Measurements from ENCODE around the gene IFIT2.
"Not testable (repeated sequence)": the region's sequence is repeated elsewhere in the genome, so short reads cannot be mapped to it uniquely, and the experiment has no call there.

The IFIT2 gene

DNA sequence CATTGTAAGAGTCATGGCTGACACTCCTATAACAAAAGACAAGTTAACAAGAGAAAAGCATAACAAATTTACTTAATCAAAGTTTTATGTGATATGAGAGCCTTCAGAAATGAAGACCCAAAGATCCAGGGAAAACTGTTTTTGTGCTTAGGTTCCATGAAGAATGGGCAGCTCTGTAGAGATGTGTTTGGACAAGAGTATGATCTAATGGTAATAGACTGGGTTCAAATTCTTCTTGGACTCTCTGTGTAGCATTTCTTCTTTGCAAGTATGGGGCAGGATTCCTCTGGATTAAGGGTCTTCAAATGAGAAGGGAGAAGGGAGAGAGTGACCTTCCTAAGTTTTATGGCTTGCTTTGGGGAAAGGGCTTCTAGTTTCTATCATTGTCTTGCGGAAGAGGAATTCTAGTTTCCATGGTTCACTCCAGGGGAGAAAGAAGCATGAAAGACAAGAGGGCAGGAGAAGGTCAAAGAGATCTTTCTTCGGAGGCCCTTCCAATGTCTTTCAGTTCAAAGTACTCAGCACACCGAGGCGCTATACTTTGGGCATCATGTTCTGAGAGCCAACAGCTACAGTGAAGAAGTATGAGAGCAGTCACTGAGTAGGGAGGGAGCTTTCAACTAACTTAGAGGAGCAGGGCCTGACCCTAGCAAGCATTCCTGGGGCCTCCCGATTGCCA, 41.4 kb downstream of the IFIT2 start:
- DNase-seq, result no peak

DNA sequence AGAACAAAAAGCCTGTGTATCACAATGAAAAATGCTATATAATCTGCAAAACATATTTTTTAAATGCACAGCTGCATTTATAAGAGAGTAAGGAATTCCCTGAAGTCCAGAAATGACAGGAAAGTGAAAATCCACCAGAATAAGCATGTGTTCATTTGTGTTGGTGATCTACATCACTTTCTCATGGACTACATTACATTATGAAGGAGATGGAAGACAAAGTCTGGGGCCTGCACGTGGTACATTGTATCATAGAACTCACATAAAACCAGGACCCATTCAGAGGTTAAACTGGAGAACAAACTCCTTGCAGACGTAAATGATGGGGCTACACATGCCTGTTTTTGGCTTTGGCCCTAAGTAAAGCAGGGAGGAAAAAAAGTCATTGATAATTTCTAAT, 42.3 kb downstream of the IFIT2 start:
- no peak for DNase-seq

DNA sequence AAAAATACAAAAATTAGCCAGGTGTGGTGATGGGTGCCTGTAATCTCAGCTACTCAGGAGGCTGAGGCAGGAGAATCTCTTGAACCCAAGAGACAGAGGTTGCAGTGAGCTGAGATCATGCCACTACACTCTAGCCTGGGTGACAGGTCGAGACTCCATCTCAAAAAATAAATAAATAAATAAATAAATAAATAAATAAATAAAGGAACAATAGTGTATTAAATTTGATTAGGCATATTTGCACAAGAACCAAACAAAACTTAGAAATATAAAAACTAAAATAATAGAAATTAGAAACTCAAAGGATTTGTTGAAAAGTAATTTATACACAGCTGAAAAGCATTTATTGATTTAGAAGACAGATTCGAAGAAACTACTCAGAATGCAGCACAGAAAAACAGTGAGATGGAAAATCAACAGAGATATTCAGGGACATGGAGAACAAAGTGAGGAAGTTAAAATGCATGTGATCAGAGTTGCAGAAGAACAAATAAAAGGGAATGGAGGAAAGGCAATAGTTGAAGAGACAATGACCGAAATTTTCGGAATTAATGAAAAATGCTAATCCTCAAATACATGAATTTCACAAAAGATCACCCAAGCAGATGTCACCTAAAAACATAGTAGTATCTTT, 43.6 kb downstream of the IFIT2 start:
- DNase-seq, result no peak

DNA sequence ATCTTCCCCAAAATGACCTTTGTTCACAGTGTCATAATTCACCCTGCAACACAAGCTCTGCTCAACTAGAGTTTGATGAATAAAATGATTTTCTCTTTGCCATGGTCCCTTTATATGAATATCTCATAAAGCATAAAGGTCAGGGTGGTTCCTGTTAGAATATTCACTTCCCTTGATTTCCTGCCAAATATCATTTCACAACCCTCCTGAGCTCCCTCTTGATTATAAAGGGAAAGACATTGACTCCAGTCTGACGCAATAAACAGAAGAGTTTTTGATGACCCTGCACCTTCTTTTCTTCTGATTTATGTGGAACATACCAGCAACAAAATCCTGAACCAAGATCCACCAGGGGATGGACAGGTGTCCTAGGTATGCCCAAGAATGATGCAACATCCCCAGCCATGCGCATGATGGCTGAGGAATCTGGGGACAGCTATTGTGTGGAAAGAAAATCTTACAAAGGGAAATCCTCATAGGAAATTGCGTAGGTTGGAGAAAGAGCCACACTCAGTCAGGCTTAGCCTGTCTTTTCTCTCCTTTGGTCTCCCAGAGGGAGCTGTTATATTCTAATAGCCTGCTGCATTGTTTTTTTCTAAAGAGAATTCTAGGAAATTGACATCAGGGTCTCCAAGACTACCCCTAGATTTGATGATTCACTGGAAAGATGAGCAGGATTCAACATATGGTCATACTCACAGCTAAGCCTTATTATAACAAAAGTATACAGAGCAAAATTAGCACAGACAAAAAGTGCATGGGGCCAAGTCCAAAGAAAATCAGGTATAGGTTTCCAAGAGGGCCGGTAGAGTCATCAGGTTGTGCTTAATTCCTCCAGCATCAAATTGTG, 44.8 kb downstream of the IFIT2 start:
- no peak for DNase-seq

DNA sequence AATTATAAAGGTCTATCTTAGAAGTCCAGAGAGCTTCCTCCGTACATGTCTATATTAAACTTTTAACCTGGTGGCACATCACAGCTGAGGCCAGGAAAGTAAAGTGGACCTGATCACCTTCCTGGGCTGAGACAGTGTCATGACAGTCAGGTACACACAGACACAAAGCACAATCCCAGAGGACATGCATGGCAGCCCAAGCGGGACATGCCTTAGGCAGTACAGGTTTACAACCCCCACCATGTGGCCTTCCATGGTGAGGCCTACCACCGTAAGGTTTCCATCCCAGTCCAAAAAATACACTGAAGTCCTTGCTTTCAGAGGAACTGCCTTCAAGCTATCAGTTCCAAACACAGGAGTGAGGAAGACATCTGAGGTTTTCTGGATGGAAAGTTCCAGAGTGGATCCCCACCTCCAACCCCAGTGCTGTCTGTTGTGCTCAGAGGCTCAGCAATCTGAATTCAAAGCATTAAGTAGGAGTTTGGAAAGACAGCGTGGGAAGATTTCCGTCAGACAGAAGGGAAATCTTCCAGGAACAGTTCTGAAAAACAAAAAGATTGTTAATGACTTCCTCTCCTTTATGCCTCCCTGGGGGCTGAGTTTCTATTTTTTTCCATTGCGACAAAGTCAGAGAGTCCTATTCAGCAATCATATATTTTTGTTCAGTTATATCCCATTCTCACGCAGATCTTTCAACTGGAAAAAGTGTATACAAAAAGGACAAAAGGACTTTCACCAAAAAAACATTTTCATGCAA, 46.0 kb downstream of the IFIT2 start:
- DNase-seq, result no peak

DNA sequence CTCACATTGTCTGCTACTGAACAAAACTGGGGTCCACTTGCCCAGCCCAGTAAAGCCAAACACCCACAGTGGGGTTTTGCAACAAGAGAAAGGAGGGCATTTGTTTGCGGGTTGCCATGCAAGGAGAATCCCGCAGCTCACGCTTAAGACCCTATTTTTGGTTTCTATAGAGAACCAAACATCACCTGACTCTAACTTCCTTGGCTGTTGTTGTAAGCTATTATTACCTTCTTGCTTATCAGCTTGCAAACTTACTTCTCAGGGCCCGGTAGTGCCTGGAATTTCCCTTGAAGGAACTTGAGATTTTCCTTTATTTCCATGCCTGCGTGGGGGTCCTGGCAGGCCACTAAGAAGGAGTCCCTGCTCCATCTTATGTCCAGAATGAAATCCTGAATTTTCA, 46.6 kb downstream of the IFIT2 start:
- no peak for DNase-seq

DNA sequence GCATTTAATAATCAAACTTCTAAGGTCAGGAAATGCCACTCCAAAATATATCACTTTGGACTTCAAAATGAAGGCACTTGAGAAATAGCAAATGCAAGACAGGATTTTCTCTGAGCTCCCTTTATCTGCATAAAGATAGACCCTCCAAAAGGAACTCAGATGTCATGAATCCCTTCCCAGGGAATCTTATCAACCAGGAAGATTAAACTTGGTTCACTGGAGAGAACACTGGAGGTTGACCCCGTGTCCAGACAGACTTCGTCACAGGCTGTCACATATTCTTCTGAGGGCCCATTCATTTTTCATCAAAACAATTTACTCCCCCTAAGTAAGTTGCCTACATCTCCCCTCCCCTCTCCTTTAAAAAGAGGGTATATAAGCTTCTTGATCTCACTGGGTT, 47.1 kb downstream of the IFIT2 start:
- DNase-seq, result no peak

DNA sequence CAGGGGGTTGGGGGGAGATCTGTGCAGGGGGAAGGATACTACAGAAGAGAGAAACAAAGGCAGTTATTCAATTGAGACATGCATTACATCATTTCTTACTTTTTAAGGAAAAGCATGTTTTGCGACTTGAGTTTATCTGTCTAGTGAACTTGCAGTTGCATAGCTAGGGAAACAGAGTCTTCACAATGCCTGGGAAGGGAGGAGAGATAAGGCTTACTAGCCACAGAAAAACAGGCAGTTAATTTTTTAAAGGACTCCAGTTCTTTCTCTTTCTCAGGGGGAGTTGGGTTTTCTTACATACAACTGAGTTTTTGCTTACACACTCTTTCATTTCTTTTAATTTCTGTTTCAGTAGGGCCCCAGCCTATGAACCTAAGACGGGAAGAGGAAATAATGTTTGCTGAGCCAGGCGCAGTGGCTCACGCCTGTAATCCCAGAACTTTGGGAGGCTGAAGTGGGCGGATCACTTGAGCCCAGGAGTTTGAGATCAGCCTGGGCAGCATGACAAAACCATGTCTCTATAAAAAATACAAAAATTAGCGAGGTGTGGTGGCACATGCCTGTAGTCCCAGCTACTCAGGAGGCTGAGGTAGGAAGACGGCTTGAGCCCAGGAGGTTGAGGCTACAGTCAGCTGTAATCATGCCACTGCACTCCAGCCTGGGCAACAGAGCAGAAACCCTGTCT, 48.9 kb downstream of the IFIT2 start:
- DNase-seq, result not testable (repeated sequence)

DNA sequence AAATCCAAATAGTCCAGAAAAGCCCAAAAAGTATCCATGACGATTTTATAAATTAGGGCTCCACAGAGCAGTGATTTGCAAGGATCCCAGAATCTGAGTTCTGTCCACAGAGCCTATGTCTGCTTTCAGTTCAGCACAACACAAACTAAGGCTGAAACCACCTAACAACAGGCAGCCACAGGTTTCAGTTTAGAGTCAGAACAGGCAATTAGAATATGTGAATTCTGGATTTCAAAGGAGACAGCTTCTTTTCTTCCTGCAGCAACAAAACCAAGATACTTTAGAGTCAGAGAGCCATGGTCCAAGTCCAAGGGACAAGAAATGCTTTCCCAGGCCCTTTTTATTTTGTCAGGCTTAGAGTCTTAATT, 49.5 kb downstream of the IFIT2 start:
- DNase-seq, result no peak

DNA sequence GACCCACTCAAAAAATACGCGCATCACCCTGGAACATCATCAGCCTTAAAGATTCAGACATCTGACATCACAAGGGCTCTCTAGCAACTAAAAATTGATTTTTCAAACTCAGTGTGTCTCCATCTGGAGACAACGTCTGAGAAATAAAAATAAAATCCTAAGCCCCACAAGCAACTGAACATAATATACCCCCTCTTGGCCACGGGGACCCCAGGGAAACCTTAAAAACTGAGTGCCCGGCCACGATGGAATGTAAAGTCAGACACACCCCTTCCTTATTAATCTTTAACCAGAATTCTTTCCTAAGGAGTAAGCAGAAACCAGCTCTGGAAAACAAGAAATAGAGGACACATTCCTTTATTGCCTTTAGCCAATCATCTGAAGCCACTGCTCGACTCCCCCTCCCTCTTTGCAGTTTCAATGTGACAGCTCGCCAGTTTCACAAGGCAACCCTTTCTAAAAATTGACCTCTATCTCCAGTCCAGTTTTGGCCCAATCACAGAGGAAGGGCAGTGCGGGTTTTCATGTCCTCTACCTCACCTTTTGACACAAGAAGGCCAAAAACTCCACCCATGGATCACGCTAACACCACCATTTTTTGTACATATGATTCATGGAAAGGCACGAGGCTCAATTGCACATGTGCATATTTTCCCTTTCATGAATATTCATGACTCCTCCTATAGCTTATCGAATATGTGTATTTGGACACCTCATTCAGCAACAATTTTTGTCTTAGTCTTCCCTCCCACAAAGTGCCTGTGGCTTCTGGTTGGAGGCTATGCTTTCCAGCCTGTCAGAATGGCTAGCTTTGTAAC, 50.1 kb downstream of the IFIT2 start:
- DNase-seq, result no peak

DNA sequence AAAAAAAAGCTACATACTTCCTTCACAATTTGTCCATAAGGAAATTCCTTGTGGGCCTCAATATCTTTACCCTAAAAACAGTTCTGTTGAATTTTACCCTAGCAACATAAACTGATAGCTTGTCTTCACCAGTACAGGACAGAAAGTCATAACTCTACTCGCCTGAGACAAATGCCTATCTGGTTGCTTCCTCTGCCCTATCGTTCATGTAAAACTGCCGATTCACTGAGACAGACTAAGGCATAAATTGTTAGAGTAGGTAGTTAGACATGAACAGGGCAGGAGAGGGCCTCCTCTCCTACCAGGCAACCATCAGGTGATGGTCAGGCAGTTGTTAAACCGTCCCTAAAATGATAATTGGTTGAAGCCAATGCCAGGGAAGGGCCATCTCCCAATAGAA, 51.0 kb downstream of the IFIT2 start:
- DNase-seq, result no peak

DNA sequence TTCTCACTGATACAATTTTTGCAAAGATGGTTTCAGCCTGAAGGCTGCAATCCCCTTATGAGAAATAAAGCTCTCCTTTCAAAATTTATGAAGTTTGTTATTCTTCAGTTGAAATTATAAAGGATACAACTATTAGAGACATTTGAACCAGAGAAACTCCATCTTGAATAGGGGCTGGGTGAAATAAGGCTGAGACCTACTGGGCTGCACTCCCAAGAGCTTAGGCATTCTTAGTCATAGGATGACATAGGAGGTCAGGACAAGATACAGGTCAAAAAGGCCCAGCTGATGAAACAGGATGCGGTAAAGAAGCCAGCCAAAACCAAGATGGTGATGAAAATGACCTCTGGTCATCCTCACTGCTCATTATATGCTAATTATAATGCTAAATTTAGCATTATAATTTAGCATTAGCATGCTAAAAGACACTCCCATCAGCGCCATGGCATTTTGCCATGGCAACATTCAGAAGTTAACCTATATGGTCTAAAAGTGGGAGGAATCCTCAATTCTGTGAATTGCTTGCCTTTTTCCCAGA, 53.6 kb downstream of the IFIT2 start:
- no peak for DNase-seq

DNA sequence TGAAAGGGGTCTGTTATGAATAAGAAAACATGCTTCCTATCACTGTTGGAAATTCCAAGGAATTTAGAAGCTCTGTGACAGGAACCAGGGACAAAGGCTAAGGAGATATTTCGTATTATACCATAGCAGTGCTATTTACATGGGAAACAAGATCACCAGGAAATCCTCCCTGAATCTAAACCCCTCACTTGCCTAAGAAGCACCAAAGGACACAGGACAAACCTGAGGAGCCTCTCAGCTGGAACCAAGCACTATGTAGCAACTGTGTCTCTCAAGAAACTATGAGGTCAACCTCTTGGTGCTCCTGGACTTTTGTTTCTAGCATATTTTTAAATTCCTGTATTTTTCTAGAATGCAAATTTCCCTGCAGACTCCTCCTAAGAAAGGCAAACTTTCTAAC, 55.2 kb downstream of the IFIT2 start:
- DNase-seq, result no peak

DNA sequence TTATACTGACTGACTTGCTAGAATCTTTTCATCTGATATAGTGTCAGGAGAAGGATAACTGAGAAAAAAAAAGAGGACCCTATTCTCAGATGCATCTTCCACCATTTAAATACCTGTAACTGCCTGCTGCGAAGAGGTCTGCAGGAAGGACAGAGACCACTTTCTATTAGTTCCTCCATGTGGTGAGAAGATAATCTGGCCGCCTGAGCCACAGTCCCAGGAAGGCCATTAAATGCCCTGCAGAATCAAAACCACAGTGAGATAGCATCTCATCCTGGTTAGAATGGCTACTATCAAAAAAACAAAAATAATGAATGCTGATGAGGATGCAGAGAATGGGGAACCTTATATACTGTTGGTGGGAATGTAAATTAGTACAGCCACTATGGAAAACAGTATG, 56.1 kb downstream of the IFIT2 start:
- no peak for DNase-seq

Data from activated T-cell treated with anti-CD3 and anti-CD28 coated beads for 4 hours (primary cell).